Stomach (tissue), 4 donors: ENCODE data around the gene ZNF182.

Source experiments
- CTCF ChIP-seq, 7 experiments: fragments of 450-650 bp in 4 of 7; fragments of 200-600 bp in 3 of 7; sonication (generic) in 3 of 7; IDR thresholded peaks; one replicate each; pipeline ENCODE4 v1.5.1; 2016 to 2019; ENCODE audit warnings: antibody characterized with exemption in 7 of 7, control low read depth in 2 of 7, mild to moderate bottlenecking in 1 of 7
- POLR2A ChIP-seq, 4 donors: fragments of 450-650 bp; IDR thresholded peaks; one replicate each; pipeline ENCODE4 v1.6.1; 2016; ENCODE audit warnings: antibody characterized with exemption in 4 of 4, control low read depth in 2 of 4, mild to moderate bottlenecking in 1 of 4, moderate library complexity in 1 of 4

GRCh38 chrX:47960406-47960805 lies 43.4 kb downstream of the ZNF182 start:
- TF ChIP-seq CTCF (IDR thresholded peaks at IDR 0.05), result no peak
- TF ChIP-seq POLR2A (IDR thresholded peaks at IDR 0.05), result no peak
